HCT116 (cell line): ENCODE measurements around the gene ZNF519. TPM values are rescaled to one million over a fixed set of nuclear protein-coding genes. Genes with fewer than 3 reads are reported as not detected.
"Not testable (repeated sequence)": the region's sequence is repeated elsewhere in the genome, so short reads cannot be mapped to it uniquely, and the experiment has no call there.

Source experiments
- ATAC-seq: fragments of 200-7000 bp; cut with Tn5 transposase; 2 replicates; pipeline ENCODE4 v1.9.1; 2020; ENCODE audit warnings: mild to moderate bottlenecking, moderate library complexity
- BruUV-seq: library from RNA; stranded (reverse); fragments of 400-500 nt; replicated peaks from 2 replicates; lab custom pipeline; 2021; lab: Mats Ljungman, UMichigan
- CTCF ChIA-PET: fragments of 300-600 bp; sonication (Branson Sonifier 250); formaldehyde crosslinking; loops from one replicate; lab custom pipeline; 2021; ENCODE audit warnings: antibody characterized with exemption; lab: Charles Lee
- POLR2A ChIA-PET: fragments of 300-600, 350-600 bp; sonication (Branson Sonifier 250); formaldehyde crosslinking; loops from one replicate; lab custom pipeline; 2021; ENCODE audit warnings: antibody characterized with exemption; lab: Charles Lee
- RAD21 ChIA-PET, 2 experiments: fragments of 300-600 bp; sonication (Branson Sonifier 250); formaldehyde crosslinking; loops; one replicate each; lab custom pipeline; 2023; ENCODE audit warnings: low total read pairs in 2 of 2; ENCODE audit not compliant: uncharacterized antibody in 2 of 2, unreplicated experiment in 2 of 2, low non-redundant PET in 1 of 2; lab: Charles Lee
- DNase-seq: peaks from one replicate; pipeline ENCODE4 v3.0.0-alpha.2; 2010; ENCODE audit warnings: low read depth, low spot score
- H2AFZ ChIP-seq: fragments of 200-600 bp; shearing (Covaris generic), sonication (generic); 2 replicates; pipeline ENCODE4 v1.6.1; 2017; ENCODE audit warnings: low read depth, mixed run types, mixed read lengths, antibody characterized with exemption, low read length; ENCODE audit not compliant: poor library complexity, severe bottlenecking
- H3K27ac ChIP-seq: 2 replicates; pipeline ENCODE4 v1.5.1; 2012; ENCODE audit warnings: low read depth, low read length
- H3K27me3 ChIP-seq: fragments of 200-600 bp; sonication (generic); 2 replicates; pipeline ENCODE4 v1.6.1; 2016; ENCODE audit warnings: mixed run types, low read length, mixed read lengths; ENCODE audit not compliant: insufficient read depth
- H3K36me3 ChIP-seq, 2 experiments: fragments of 200-500 bp in 1 of 2; fragments of 200-600 bp in 1 of 2; sonication (Bioruptor generic) in 1 of 2; sonication (generic) in 1 of 2; 2 replicates each; pipeline versions ENCODE4 v1.5.1 to v1.6.1; 2014 to 2016; ENCODE audit warnings: low read length in 2 of 2, inconsistent platforms in 1 of 2, mixed read lengths in 1 of 2, mixed run types in 1 of 2; ENCODE audit not compliant: insufficient read depth in 2 of 2, control insufficient read depth in 1 of 2
- H3K4me1 ChIP-seq, 2 experiments: fragments of 200-600 bp in 1 of 2; sonication (generic) in 1 of 2; 2 replicates each; pipeline versions ENCODE4 v1.5.1 to v1.6.1; 2012 to 2017; ENCODE audit warnings: low read length in 2 of 2, inconsistent platforms in 1 of 2, mild to moderate bottlenecking in 1 of 2, mixed read lengths in 1 of 2, mixed run types in 1 of 2, moderate library complexity in 1 of 2; ENCODE audit not compliant: insufficient read depth in 2 of 2, control insufficient read depth in 1 of 2
- H3K4me2 ChIP-seq: fragments of 200-600 bp; sonication (generic); 2 replicates; pipeline ENCODE4 v1.6.1; 2017; ENCODE audit warnings: mixed run types, low read length, mixed read lengths
- H3K4me3 ChIP-seq, 2 experiments: fragments of 200-600 bp in 1 of 2; sonication (generic) in 1 of 2; replicated peaks in 1 of 2; 2 replicates each; pipeline ENCODE4 v1.5.1; 2011 to 2016; ENCODE audit warnings: low read length in 2 of 2, control low read depth in 1 of 2, low read depth in 1 of 2, mild to moderate bottlenecking in 1 of 2, mixed read lengths in 1 of 2, mixed run types in 1 of 2
- H3K79me2 ChIP-seq: fragments of 200-600 bp; sonication (generic); 2 replicates; pipeline ENCODE4 v1.6.1; 2017; ENCODE audit warnings: mild to moderate bottlenecking, mixed run types, low read length, moderate library complexity, mixed read lengths; ENCODE audit not compliant: insufficient read depth
- H3K9ac ChIP-seq: fragments of 200-600 bp; sonication (generic); 2 replicates; pipeline ENCODE4 v1.6.1; 2016; ENCODE audit warnings: low read length, mixed read lengths
- H3K9me2 ChIP-seq: fragments of 200-600 bp; sonication (generic), shearing (Covaris generic); 2 replicates; pipeline ENCODE4 v1.6.1; 2017; ENCODE audit warnings: mixed run types, mild to moderate bottlenecking, moderate library complexity; ENCODE audit not compliant: insufficient read depth
- H3K9me3 ChIP-seq, 2 experiments: fragments of 200-500 bp in 1 of 2; fragments of 200-600 bp in 1 of 2; sonication (Bioruptor generic) in 1 of 2; sonication (generic) in 1 of 2; 2 replicates each; pipeline ENCODE4 v1.6.1; 2014 to 2017; ENCODE audit warnings: low read length in 2 of 2, mixed read lengths in 2 of 2, inconsistent platforms in 1 of 2, low read depth in 1 of 2, mild to moderate bottlenecking in 1 of 2, mixed run types in 1 of 2, moderate library complexity in 1 of 2; ENCODE audit not compliant: control insufficient read depth in 1 of 2, insufficient read depth in 1 of 2
- H4K20me1 ChIP-seq: fragments of 200-600 bp; sonication (generic), shearing (Covaris generic); 2 replicates; pipeline ENCODE4 v1.6.1; 2017; ENCODE audit warnings: mixed run types, mild to moderate bottlenecking, moderate library complexity; ENCODE audit not compliant: insufficient read depth
- ATF3 ChIP-seq: IDR thresholded peaks from 2 replicates; pipeline ENCODE4 v1.6.1; 2012
- CBX3 ChIP-seq: IDR thresholded peaks from 2 replicates; pipeline ENCODE4 v1.6.1; 2012; ENCODE audit warnings: low read depth
- CEBPB ChIP-seq: IDR thresholded peaks from 2 replicates; pipeline ENCODE4 v1.6.1; 2012; ENCODE audit warnings: low read depth
- EGR1 ChIP-seq: IDR thresholded peaks from 2 replicates; pipeline ENCODE4 v1.6.1; 2012; ENCODE audit warnings: low read depth
- POLR2A ChIP-seq: IDR thresholded peaks from 2 replicates; pipeline ENCODE4 v1.7.0; 2011; ENCODE audit warnings: borderline replicate concordance; ENCODE audit not compliant: insufficient read depth, insufficient read length; ENCODE audit errors: extremely low read depth
- POLR2AphosphoS5 ChIP-seq: IDR thresholded peaks from 2 replicates; pipeline ENCODE4 v1.6.1; 2011; ENCODE audit warnings: mild to moderate bottlenecking, low read depth, low read length, moderate library complexity
- RAD21 ChIP-seq: IDR thresholded peaks from 2 replicates; pipeline ENCODE4 v1.6.1; 2012; ENCODE audit warnings: low read depth, mild to moderate bottlenecking
- SRF ChIP-seq: IDR thresholded peaks from 2 replicates; pipeline ENCODE4 v1.6.1; 2012; ENCODE audit warnings: low read depth
- ZBTB33 ChIP-seq: IDR thresholded peaks from 2 replicates; pipeline ENCODE4 v1.6.1; 2011; ENCODE audit warnings: mild to moderate bottlenecking, low read length, moderate library complexity; ENCODE audit not compliant: insufficient replicate concordance; ENCODE audit errors: extremely low read depth
- ZFX ChIP-seq: fragments of 450-650 bp; IDR thresholded peaks from 2 replicates; pipeline ENCODE4 v1.6.1; 2017
- ZNF274 ChIP-seq: fragments of 200-500 bp; sonication (Bioruptor generic); IDR thresholded peaks from 2 replicates; pipeline ENCODE4 v1.6.1; 2014; ENCODE audit warnings: mild to moderate bottlenecking, low read depth, low read length, inconsistent platforms
- intact Hi-C: fragments of 100-400 bp; cut with micrococcal nuclease; formaldehyde crosslinking; loops from 2 replicates; pipeline ENCODE4 v1.10.0; 2022
- total RNA-seq: library from RNA; stranded (reverse); gene quantifications from one replicate; pipeline ENCODE4 v1.2.1, GENCODE V29; 2021; ENCODE audit not compliant: unreplicated experiment

ZNF519 gene
- total RNA-seq, 1 experiment from 2014 or later, result 6.5 TPM

GRCh38 chr18:14144628-14144895, 12.3 kb upstream of the ZNF519 start:
- Histone ChIP-seq H3K9me2 (no peaks in the 10 kb centered on the region), H3K4me2 (no peak overlapping the region), H3K36me3 (no peaks in the 10 kb centered on the region), H3K27ac (no peak overlapping the region)
- no peak for DNase-seq
- ChIA-PET POLR2A (no interaction called here), CTCF (no interaction called here), RAD21 (no interaction called here)
- BruUV-seq, result no TSS peak
- TF ChIP-seq ZFX (no peak), RAD21 (no peak), EGR1 (no peak), CEBPB (no peak), ZBTB33 (no peak), POLR2AphosphoS5 (no peak), ATF3 (no peak), SRF (no peak), POLR2A (no peak), CBX3 (no peak), ZNF274 (no peak)
- TF ChIP-seq, all 23 proteins: peak for 0
- no peak overlapping the region for H3K4me3 ChIP-seq
- H3K27me3 ChIP-seq, result no peaks in the 10 kb centered on the region
- H4K20me1 ChIP-seq, result no peaks in the 10 kb centered on the region
- no peak for ATAC-seq
- no peaks in the 10 kb centered on the region for H3K4me1 ChIP-seq
- no peak overlapping the region for H2AFZ ChIP-seq
- no peaks in the 10 kb centered on the region for H3K9me3 ChIP-seq
- H3K79me2 ChIP-seq, result no peaks in the 10 kb centered on the region
- intact Hi-C loops, result no loop called here
- H3K9ac ChIP-seq, result no peak overlapping the region

GRCh38 chr18:14143871-14144627, 11.8 kb upstream of the ZNF519 start:
- H3K4me1 ChIP-seq, intact Hi-C loops, H3K27ac ChIP-seq, CTCF ChIA-PET, POLR2A ChIA-PET, H2AFZ ChIP-seq, H3K27me3 ChIP-seq, BruUV-seq, H3K36me3 ChIP-seq, H3K9me2 ChIP-seq, H3K79me2 ChIP-seq, DNase-seq, RAD21 ChIA-PET, H4K20me1 ChIP-seq, H3K9me3 ChIP-seq, H3K9ac ChIP-seq, ATAC-seq, H3K4me3 ChIP-seq, H3K4me2 ChIP-seq: not testable (repeated sequence)

GRCh38 chr18:14143396-14143795, 11.2 kb upstream of the ZNF519 start:
- CTCF ChIA-PET, H3K27ac ChIP-seq, H3K9ac ChIP-seq, intact Hi-C loops, RAD21 ChIA-PET, H3K79me2 ChIP-seq, DNase-seq, POLR2A ChIA-PET, H4K20me1 ChIP-seq, H2AFZ ChIP-seq, H3K36me3 ChIP-seq, H3K9me2 ChIP-seq, H3K4me2 ChIP-seq, H3K4me1 ChIP-seq, H3K27me3 ChIP-seq, H3K4me3 ChIP-seq, H3K9me3 ChIP-seq, ATAC-seq, BruUV-seq: not testable (repeated sequence)
